ENCODE data around the gene WASF3.

Gene WASF3

DNA sequence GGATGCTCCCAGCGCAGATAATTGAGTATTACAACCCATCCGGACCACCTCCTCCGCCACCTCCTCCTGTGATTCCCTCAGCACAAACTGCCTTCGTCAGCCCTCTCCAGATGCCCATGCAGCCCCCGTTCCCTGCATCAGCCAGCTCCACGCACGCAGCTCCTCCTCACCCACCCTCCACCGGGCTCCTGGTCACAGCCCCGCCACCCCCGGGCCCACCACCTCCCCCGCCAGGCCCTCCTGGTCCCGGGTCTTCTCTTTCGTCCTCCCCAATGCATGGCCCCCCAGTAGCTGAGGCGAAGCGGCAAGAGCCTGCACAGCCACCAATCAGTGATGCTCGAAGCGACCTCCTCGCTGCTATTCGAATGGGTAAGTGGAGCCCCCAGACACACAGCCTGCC, 125.1 kb downstream of the WASF3 start:
- DNase-seq (ENCODE audit: low spot score), result no peak

DNA sequence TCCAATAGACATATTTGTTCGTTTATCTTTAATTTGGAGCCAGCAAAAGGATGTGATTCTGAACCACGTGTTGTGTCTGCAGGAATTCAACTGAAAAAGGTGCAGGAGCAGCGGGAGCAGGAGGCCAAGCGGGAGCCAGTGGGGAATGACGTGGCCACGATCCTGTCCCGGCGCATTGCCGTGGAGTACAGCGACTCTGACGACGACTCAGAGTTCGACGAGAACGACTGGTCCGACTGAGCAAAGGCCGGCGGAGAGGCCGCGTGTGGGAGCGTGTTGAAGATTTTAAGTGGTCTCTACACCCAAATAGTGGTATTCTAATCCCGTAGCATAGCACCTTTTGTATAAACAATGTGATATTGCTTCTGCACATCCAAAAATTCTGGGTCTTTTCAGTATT, 128.1 kb downstream of the WASF3 start:
- no peak for DNase-seq (ENCODE audit: low spot score)

DNA sequence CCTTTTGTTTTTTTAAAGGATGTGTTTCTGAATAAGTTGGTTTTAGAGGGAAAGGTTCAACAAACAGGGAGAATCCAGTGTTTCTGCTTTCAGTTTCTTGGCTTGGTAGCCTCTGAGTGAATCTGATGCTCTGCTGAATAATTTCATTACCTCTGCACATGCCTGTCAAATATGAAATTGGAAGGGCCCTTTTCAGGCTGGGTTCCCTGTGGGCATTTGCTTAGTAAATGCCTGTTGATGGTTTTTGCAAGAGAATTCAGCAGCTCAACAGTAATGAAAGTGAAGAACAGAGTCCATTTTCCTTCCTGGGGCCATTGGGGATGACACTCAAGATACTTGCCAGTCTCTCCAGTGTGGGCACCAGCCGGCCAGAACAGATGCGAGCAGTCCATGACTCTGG, 128.8 kb downstream of the WASF3 start:
- DNase-seq (ENCODE audit: low spot score), result no peak

DNA sequence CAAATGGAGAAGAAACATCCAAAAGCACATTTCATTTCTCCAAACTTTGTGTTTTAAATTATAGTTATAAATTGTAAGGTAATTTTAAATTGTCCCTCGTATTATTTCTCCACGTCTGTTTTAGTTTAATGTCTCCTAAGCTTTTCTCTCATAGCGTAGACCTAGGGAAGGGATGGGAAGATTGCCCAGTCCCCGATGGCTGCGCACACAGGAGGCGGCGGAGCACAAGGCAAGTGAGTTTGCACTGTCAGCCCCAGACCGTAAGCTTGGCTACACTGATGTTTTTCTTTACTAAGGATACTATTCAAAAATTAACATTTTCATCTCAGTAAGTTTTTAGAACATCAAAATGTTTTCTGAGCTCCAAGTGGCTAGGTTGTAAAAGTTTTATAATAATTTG, 130.8 kb downstream of the WASF3 start:
- no peak for DNase-seq (ENCODE audit: low spot score)

DNA sequence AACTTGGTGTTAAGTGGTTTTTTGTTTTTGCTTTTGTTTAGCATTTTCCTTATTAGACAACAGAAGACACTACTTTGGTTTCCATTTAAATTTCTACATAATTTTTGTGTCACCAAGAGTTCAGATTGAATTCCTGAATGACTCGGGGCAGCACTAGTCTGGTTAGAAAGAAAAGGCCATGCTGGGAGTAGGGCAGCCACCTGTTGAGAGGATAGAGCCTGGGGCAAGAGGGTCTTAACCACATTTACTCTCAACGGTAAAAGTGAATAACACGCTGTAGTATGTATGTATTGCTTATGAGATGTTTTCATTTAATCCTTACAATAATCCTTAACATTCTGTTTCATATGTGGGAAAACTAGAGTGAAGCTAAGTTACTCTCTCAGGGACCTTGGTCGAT, 131.5 kb downstream of the WASF3 start:
- DNase-seq (ENCODE audit: low spot score), result no peak

DNA sequence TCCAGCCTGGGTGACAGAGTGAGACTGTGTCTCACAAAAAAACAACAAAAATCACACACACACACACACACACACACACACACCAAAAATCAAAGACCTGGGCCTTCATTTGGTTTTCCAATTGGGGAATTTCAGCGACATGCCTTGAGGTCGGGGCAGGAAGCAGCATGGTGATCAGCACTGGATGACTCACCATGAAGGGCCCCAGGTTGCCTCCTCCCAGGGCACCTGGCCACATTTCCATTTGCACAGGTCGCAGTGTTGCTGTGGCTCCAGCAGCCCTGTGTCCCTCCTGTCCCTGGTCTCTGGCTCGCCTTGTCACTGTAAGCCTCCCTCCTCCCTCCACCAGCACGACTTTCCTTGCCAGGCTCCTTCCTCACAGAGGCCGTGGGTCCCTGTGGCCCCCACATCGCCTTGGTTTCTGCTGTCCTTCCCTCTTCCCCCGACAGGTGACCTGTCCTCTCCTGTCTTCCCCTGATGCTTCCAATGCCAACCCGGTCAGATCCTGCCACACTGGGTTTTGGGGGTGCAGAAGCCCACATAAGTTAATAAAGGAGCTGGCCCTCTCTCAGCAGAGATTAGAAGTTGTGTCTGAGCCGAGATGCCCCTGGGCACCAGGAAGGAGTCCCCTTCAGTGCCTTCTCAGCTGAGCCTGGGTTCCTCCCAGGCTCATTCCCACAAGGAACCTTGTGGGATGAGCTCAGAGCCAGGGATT, 136.4 kb downstream of the WASF3 start:
- no peak for DNase-seq (ENCODE audit: low spot score)

DNA sequence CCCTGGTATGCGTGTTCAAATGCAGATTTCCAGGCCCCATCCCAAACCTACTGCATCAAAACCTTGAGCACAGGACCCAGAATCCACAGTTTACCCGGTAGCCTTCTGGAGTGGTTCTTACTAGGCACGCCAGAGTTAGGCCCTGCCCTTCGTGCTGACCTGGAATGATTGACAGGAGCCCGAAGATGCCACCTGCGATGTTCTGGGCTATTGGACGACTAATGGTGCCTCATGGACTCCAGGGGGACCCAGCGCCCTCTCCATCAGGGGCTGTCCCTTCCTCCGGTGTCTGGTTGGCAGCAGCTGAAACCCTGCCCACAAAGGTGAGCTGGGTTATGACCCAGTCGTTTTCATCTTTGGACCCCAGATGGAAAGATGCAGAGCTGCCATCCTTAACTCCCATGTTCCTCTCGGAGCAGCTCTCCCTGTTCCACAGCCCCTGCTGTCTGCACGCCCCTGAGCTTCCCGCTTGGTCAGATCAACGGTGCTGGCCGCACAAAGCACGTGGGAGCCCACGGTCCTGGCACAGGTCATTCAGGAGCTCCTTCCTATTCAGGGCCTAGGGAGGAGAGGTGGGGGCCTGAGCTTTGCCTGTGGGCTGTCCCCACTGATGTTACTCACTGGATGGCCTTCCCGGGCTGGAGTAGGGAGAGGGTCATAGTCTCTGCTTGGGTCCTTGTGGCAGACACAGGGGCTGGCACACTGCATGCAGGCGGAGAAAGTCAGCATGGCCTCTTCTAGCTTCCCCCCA, 137.3 kb downstream of the WASF3 start:
- DNase-seq (ENCODE audit: low spot score), result no peak

DNA sequence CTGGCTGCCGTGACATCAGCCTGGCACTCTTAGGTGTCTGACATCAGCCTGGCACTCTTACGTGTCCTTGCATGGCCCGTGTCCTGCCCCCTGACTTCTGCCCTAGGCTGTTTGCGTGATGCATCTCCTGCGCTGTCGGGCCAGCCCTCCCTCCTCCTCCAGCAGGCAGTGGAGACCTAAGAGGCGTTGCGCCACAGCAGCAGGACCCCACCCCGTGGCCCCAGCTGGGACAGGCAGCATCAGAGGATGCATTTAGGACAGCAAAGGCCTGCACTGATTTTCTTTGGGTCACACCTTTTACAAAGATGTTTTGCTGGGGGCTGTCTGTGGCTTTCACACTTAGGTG, 137.8 kb downstream of the WASF3 start:
- DNase-seq (ENCODE audit: low spot score), result no peak

DNA sequence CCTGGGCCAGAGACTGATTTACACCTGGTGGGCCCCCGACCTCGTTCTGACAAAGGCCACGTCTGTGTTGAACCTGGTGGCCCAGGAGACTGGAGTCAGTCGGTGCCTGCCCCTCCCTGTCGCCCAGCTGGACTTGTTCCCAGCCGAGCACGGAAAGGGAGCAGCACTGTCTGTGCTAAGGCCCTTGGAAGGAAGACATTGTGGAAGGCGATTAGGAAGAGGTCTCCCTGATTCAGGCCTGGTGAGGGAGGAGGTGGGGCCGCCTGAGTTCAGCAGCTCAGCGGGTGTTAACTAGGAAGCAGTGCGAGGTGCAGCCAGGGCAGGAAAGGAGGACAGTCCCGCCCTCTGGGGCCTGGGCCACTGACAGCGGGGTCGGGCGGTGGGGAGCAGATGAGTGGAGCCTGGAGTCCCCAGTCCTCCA, 138.4 kb downstream of the WASF3 start:
- no peak for DNase-seq (ENCODE audit: low spot score)

DNA sequence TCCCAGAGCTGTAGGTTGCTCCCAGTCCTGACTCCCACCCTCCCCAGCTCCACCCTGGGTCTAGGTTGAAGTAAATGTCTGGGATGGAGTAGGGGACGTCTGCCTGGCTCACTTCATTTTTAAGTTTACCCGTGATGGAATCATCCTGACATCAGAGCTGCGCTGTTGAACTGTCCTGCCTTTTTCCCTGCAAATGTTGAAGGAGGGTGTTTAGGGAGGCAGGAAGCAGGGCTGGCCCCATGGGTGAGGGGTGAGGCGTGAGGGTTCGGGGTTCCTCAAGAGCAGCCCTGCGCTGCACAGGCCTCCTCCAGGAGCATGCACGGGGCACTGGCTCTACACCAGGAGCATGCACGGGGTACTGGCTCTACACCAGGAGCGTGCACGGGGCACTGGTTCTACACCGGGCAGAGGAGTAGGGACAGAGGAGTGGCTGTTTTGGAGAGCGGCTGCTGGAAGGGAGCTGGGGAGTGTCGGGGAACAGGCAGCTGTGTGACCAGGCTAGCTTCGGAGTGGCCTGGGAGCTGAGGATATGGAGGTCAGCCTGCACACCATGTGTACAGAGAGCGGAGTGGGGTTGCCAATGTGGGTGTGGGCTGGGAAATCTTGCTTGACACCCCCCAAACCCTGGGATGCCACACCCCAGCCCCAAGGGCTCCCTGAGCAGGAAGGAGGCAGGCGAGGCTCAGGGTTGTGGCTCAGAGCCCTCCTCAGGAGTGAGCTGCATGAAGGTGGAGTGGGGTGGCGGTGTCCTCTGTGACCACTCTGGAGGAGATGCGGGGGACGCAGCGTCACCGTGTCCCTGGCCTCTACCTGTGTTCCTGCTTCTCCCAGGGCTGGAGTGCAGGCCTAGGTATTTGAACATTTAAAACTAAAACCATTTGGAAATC, 139.8 kb downstream of the WASF3 start:
- no peak for DNase-seq (ENCODE audit: low spot score)

DNA sequence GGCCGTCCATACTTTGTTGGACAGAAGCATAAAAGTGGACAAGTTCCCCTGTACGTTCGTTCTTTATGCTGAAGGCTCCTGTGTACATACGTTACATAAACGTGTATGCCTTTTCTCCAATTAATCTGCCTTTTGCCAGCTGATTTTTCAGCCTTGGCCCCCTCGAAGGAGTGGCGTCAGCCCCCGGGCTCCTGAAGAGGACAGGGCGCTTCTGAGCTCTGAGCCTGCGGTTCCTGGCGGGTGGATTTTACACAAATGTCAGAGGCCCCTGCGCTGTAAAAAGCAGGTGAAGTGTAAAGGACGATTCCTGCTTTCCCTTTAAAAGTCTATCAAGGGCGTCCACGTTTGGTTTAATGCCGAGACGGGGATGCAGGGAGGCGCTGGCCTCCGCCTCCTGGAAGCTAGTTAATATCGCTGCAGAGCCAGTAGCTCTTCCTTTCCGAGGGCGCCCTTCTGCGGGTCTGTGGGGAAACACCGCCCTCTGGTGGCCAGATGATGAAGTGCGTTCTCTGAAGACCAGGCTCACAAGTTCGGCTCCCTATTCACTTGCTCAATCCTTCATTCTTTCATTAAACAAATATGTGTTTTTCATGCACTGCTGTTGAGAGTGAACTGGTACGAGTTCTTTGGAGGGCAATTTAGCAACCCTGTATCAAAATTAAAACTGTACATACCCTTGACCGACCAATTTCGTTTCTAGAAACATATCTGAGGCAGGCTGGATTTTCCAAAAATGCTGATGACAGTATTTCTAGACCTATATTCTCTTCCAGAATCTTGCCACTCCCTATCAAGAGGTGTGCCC, 141.1 kb downstream of the WASF3 start:
- DNase-seq (ENCODE audit: low spot score), result peak; percentile 93

DNA sequence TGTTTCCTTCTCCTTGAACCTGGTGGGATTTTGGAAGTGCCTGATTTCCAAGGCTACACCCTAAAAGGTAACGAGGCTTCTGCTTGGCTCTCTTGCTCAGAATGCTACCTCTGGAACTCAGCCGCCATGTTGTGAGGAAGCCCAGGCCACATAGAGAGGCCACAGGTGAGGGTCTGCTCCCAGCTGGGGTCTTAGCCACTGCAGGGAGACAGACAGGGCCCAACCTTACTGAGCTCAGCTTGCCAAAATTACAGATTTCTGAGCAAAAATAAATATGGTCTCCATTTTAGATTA, 141.7 kb downstream of the WASF3 start:
- DNase-seq (ENCODE audit: low spot score), result no peak

DNA sequence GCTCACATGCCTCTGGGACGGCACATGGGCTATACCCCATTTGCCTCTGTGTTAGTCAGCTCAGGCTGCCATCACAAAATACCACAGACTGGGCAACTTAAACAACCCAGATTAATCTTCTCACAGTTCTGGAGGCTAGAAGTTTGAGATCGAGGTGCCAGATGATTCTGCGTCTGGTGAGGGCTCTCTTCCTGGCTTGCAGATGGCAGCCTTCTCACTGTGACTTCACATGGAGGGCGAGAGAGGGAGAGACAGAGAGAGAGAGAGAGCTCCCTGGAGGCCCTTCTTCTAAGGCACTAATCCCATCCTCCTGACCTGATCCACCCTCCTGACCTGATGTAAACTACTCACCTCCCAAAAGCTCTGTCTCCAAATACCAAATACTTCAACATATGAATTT, 148.1 kb downstream of the WASF3 start:
- DNase-seq (ENCODE audit: low spot score), result no peak

DNA sequence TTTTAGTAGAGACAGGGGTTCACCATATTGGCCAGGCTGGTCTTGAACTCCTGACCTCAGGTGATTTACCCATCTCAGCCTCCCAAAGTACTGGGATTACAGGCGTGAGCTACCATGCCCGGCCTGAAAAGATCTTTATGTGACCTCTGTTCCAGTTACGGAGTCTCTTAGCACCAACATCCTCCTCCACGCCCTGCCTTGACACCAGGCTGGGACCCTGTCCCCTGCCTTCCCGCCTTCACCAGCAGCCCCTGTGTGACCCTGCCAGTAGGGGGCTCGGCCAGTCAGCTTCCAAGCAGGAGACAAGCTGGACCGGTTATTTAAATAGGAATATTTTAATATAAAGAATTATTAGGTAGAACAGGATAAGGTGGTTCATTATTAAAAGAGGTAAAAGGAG, 148.9 kb downstream of the WASF3 start:
- no peak for DNase-seq (ENCODE audit: low spot score)

DNA sequence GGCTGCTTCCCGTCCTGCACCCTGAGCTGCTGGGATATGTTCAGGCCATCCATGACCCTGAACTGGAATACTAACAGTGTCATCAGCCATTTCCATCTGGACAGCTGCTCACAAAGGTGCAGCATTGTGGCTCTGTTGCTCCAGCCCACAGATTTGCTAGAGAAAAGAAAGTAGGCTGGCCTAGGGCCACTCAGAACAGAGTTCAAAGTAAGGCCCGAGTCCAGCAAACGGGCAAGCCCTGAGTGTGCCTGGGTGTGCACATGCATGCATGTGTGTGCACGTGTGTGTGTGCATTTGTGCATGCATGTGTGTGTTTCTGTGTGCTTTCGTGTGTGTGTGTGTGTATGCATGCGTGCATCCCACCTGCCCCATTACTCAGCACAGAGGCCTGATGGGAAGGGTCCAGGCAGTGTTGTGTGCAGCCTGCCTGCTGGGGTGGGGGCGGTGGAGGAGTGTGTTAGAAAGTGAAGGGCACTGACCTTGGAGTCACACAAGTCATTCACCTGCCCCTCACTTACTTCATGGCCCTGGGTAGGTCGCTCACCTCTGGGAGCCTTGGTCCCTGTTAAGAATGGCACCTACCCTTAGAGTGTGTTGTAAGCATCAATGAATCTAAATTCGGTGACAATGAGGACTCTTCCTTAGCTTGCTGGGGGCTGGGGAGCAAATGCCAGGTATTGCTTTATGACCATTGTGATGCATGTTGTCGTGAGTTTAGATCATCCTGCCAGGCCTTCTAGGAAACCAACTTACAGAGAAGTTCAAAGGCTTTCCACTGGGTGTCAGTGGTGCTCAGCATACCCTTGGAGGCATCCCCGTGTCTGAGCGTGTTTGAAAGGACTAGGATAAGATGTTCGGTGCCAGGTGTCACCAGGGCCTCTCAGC, 149.9 kb downstream of the WASF3 start:
- DNase-seq (ENCODE audit: low spot score), result peak; percentile 72

DNA sequence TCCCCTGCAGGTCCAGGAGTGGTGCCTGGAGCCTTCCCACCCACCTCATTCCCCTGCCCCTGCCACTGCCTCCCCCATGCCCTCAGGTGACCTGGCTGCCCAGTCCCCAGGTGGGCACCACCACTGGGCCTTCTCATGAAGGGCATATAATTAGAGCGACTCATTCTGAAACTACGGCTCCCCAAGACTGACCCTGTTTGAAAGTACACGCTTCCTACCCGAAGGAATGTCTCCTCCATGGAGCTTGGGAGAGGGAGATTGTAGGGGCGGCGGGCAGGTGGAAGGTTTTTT, 150.5 kb downstream of the WASF3 start:
- no peak for DNase-seq (ENCODE audit: low spot score)

DNA sequence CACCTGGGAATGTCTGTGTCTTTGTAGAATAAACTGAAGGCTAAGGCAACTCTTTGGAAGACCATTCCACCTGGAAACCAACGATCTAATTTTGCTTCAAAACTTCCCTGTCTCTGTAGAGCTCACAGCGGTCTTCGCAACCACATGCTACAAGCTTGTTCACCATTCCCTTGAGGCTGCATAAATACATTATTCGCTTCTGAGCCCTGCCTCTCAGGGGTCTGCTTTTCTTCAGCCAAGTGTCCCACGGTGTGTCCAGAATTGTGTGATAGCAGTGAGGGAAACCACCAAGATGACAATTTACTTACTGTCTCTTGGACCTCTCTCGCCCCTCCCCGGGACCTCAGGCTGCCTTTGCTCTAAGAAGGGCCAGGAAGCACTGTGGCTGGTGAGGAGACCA, 152.0 kb downstream of the WASF3 start:
- no peak for DNase-seq (ENCODE audit: low spot score)

DNA sequence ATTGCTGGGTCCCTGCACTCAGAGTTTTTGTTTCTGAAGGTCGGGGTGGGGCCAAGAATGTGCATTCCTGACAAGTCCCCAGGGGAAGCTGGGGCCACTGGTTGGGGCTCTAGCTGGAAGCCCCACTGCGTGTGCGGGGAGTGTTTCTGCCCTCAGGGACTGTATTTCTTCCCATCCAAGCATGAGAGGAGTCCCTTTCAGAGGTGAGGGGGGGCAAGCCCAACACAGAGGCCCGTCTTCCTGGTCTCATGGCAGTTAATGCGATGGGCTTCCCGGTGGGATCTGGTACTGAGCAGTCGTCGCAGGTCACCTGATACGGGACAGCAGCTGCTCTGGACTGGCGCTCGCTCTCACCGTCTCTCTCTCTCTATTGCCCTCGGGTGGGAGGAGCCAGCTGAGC, 152.7 kb downstream of the WASF3 start:
- DNase-seq (ENCODE audit: low spot score), result no peak

DNA sequence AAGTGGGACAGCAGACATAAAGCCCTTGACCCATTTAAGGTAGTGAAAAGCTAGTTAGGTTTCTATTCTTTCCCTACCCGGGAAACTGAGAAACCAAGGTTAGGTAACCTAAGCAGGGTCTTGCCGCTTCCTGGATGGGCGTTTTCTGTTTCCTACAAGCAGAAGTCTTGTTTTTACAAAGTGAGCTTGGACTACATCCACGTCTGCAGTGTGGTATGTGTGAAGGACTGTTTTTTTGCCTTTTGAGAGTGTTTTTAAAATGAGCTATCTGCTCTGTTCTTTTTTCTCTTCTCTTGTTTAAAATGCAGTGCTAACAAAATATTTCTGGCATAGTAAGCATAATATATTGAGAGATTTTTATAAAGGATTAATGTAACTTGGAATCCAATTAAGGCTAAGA, 153.7 kb downstream of the WASF3 start:
- no peak for DNase-seq (ENCODE audit: low spot score)

DNA sequence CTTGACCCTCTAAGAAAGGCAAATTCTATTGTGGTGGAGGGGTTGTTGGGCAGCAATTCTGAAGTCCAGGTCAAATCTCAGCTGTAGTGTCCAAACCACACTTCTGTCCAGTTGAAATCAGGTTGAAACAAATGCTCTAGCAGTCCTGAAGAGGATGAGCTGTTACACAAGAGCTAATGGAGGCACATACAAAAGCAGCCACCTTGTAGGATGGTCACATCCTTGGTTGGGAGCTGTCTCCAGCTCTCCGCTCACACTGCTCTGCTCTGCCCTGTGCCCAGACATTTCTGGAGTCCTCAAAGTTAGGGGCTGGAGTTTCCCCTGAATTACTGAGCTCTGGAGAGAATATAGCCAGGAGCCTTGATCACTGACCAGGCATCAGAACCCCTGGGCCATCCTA, 155.9 kb downstream of the WASF3 start:
- no peak for DNase-seq (ENCODE audit: low spot score)

DNA sequence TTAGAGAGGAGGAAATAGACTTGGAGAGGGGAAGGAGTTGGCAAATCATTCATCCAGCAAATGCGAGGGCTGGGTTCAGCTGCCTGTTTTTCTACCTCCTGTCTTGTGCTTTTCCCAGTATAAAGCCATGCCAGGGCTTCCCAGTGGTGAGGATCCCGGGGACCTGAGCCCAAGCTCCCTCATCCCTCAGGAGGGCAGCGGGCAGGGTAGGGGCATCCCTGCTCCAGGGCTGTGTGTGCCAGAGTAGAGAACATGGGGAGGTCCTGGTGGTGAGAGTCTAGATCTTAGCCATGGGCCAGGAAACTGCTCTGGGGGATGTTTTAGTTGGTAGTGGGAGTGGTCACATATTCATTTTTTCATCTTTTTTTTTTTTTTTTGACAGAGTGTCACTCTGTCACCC, 159.5 kb downstream of the WASF3 start:
- no peak for DNase-seq (ENCODE audit: low spot score)

DNA sequence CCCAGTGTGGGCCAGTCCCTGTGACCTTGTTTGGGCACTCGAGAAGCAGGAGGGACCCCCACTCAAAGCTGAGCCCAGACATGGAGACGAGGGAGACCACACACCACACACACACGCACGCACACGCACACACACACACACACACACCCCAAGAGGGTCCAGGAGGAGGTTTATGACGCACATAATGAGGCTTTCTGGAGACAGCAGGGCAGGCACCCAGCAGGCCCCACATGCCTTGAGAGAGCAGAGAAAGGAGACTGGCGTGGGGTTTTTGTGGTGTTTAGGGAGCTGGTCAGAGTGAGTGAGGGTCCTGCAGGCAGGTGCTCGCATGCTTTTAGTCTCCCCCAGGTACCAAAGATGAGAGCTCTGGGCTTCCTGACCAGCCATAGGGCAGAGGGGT, 160.7 kb downstream of the WASF3 start:
- DNase-seq (ENCODE audit: low spot score), result no peak

All from AG08395 (cell line).